Stimulated activated CD8-positive, alpha-beta memory T cell treated with anti-CD3 and anti-CD28 coated beads, Interleukin-4, amount 100 ng/mL, for 4 hours (primary cell): ENCODE data around the gene RASSF8.

Source experiments
- DNase-seq, 2 donors: peaks; one replicate each; pipeline ENCODE4 v3.0.0-alpha.2; 2020; ENCODE audit warnings: low read depth in 2 of 2, low spot score in 1 of 2

Gene RASSF8

GRCh38 chr12:25960961-25961360, 2.5 kb downstream of the RASSF8 start:
- DNase-seq = no peak

GRCh38 chr12:25962932-25963525, 4.5 kb downstream of the RASSF8 start:
- no peak for DNase-seq

GRCh38 chr12:25965682-25966081, 7.2 kb downstream of the RASSF8 start:
- DNase-seq = no peak

GRCh38 chr12:25970082-25970481, 11.6 kb downstream of the RASSF8 start:
- no peak for DNase-seq

GRCh38 chr12:25970916-25971653, 12.6 kb downstream of the RASSF8 start:
- DNase-seq = no peak

GRCh38 chr12:25971654-25972041, 13.2 kb downstream of the RASSF8 start:
- no peak for DNase-seq

- DNase-seq = no peak
These were observed 14.3 kb downstream of the RASSF8 start for GRCh38 chr12:25972783-25973182.

GRCh38 chr12:25975179-25975578, 16.7 kb downstream of the RASSF8 start:
- no peak for DNase-seq

DNA sequence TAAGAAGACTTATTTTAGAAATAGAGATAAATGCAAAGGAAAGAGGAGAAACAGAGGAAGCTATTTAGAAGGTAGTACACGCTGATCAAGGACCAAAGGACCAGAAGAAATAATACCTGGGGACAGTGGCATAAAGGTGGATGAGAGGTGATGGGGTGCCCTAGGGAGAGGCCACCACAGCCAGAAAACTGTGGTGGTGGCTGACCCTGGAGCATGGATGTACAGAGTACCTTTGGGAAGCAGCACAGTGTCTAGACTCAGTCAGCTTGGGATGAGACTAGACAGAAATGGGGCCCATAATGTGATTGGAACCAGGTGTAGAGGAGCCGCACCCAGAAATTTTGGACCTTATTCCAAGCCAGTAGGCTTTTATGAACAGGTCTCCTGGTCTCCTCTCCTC, 17.2 kb downstream of the RASSF8 start:
- DNase-seq = no peak

DNA sequence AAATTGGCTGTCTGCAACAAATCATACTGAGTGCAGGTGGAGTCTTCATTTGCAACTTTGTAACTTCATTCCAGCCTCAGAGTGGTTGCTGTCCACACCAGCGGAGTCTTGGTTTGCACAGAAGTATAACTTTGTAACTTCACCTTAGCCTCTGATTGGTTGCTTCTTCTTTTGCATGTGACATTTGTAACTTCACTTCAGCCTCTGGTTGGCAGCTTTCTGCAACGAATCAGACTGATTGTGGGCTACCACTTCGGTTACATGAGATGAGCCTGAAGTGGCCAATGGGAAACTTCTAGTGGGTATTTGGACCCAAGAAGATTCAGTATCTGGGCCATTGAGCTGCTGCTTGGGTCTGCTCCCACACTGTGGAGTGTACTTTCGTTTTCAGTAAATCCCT, 17.8 kb downstream of the RASSF8 start:
- DNase-seq = no peak

GRCh38 chr12:25977047-25977446, 18.6 kb downstream of the RASSF8 start:
- no peak for DNase-seq

DNA sequence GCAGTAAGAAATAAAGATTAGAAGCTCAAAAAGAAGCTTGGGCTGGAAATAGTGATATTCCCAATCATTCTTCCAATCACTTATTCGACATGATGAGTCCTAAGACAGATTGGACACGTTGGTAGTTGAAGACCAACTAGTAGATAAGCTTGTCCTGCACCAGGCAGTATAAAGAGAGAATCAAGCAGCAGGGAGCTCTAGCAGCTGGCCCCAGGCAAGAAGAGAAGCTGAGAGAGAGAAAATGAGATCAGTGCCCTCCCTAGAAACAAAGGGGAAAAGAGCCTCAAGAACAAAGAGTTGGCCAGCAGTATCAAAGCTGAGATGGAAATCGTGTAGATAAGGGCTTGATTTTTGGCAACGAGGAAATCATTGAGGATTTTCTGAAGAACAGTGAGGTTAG, 20.6 kb downstream of the RASSF8 start:
- no peak for DNase-seq

DNA sequence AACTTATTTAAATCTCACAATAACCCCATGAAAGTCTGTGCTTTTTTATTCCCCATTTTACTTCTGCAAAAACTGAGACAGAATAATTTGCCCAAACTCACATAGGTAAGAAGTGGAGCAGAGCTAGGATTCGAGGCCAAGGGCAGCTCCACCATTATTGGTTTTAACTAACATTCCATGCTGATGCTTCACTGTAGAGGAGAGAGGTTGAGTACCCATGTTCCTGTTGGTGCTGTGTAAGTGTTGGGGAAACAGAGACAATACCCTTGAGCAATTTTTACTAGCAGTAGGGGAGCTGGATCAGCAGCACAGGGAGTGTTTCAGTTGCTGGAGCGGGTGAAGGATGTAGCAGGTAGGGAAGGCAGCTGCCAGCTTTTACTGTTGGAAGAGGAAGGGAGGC, 21.1 kb downstream of the RASSF8 start:
- DNase-seq = no peak

DNA sequence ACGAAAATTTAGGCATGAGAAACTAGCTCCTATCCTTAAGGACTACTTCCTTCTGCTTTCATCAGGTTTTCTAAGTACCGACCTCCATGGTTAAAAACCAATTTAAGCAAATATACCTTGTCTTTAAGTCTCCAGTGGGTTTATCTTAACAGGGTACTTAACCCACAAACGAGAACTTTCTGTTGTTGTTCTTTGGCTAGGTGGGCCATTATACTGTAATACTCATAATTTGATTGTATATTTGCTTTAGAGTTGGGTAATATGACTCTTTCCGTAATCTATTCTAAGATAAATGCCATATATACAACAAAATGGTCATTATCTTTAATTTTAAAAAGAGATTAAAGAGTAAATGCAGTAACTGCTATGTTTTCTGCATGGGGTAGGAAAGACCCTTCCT, 21.6 kb downstream of the RASSF8 start:
- no peak for DNase-seq

GRCh38 chr12:25981597-25981996, 23.1 kb downstream of the RASSF8 start:
- no peak for DNase-seq

- DNase-seq = no peak
These were observed 23.9 kb downstream of the RASSF8 start for GRCh38 chr12:25982416-25982815.

DNA sequence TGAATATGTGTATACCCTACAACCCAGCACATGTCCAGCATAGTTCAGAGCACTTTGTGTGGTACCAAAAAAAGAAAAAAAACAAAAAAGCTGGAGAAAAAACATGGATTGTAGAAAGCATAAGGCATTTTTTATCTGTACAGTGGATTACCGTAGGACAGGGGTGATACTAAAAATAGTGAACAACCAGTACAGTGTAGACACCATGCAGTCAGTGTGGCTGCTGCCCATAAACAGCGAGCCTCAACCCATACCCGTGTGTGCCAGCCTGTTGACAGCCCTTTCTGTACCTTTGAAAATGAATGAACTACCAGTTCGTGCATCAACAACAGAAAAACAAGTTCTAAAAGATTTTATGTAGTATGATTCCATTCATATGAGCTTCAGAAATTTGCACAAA, 25.1 kb downstream of the RASSF8 start:
- no peak for DNase-seq

- DNase-seq = no peak
These were observed 26.3 kb downstream of the RASSF8 start for GRCh38 chr12:25984759-25985158.

- DNase-seq = no peak
These were observed 27.1 kb downstream of the RASSF8 start for GRCh38 chr12:25985316-25986175.

- no peak for DNase-seq
These were observed 27.7 kb downstream of the RASSF8 start for GRCh38 chr12:25986180-25986579.

- no peak for DNase-seq
These were observed 30.0 kb downstream of the RASSF8 start for GRCh38 chr12:25988505-25988904.

DNA sequence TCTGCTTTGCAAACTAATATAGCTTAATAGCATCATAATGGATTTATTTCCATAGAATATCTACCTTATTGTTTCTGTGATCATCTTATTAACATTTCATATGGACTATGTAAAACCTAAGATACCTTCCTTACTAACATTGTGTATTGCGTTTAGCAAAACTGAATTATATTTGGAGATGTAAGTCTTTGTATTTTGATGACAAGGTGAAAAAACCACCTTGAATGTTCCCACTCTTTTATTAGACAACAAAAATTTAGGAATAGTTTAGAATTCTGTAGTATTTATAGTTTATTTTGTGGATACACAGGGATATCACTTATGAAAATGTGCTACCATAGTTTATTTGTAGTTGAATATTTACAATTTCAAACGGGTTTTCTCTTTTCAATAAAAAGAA, 32.0 kb downstream of the RASSF8 start:
- no peak for DNase-seq
